CD14-positive monocyte (primary cell): ENCODE results near the gene SIPA1L3. TPM values are rescaled to one million over a fixed set of nuclear protein-coding genes. Genes with fewer than 3 reads are reported as not detected.

ENCODE experiments used
- DNase-seq, 3 donors: peaks; one replicate each; pipeline ENCODE4 v3.0.0-alpha.2; 2011 to 2022
- H2AFZ ChIP-seq: 2 replicates; pipeline ENCODE4 v1.6.0; 2012; ENCODE audit warnings: mild to moderate bottlenecking, low read depth, low read length, inconsistent platforms; ENCODE audit not compliant: insufficient read depth, poor library complexity, severe bottlenecking
- H3K27ac ChIP-seq, 2 donors: 1 replicate in 1 of 2; 2 replicates in 1 of 2; pipeline ENCODE4 v1.5.1; 2012 to 2013; ENCODE audit warnings: low read length in 2 of 2, control low read depth in 1 of 2, inconsistent platforms in 1 of 2, low read depth in 1 of 2, mild to moderate bottlenecking in 1 of 2
- H3K27me3 ChIP-seq, 2 donors: one replicate each; pipeline versions ENCODE4 v1.6.0 to v1.6.1; 2011 to 2013; ENCODE audit warnings: low read length in 2 of 2; ENCODE audit not compliant: control insufficient read depth in 2 of 2, insufficient read depth in 2 of 2
- H3K36me3 ChIP-seq, 2 donors: replicated peaks in 1 of 2; 1 replicate in 1 of 2; 2 replicates in 1 of 2; pipeline versions ENCODE4 v1.5.1 to v1.6.1; 2012 to 2013; ENCODE audit warnings: low read length in 2 of 2, control low read depth in 1 of 2, inconsistent platforms in 1 of 2, mild to moderate bottlenecking in 1 of 2; ENCODE audit not compliant: insufficient read depth in 2 of 2, control insufficient read depth in 1 of 2
- H3K4me1 ChIP-seq, 2 donors: 1 replicate in 1 of 2; 2 replicates in 1 of 2; pipeline versions ENCODE4 v1.5.1 to v1.6.1; 2012 to 2013; ENCODE audit warnings: low read length in 2 of 2, control low read depth in 1 of 2, inconsistent platforms in 1 of 2, mild to moderate bottlenecking in 1 of 2, moderate library complexity in 1 of 2; ENCODE audit not compliant: insufficient read depth in 2 of 2, control insufficient read depth in 1 of 2
- H3K4me2 ChIP-seq: replicated peaks from 2 replicates; pipeline ENCODE3; 2012; ENCODE audit warnings: low read length, moderate library complexity, mild to moderate bottlenecking; ENCODE audit not compliant: poor library complexity, severe bottlenecking; ENCODE audit errors: extremely low read depth
- H3K4me3 ChIP-seq, 3 experiments: fragments of 200-600 bp in 1 of 3; sonication (generic) in 1 of 3; replicated peaks in 1 of 3; 1 replicate in 2 of 3; 2 replicates in 1 of 3; pipeline ENCODE4 v1.5.1; 2011 to 2013; ENCODE audit warnings: low read length in 3 of 3, mild to moderate bottlenecking in 3 of 3, control low read depth in 2 of 3, low read depth in 2 of 3, inconsistent platforms in 1 of 3, moderate library complexity in 1 of 3
- H3K79me2 ChIP-seq: 2 replicates; pipeline ENCODE4 v1.6.0; 2012; ENCODE audit warnings: mild to moderate bottlenecking, control low read depth, inconsistent platforms, low read length, moderate library complexity; ENCODE audit not compliant: insufficient read depth
- H3K9ac ChIP-seq: 2 replicates; pipeline ENCODE4 v1.6.0; 2017; ENCODE audit warnings: low read length, mild to moderate bottlenecking; ENCODE audit not compliant: insufficient read depth, poor library complexity, severe bottlenecking
- H3K9me3 ChIP-seq, 2 donors: replicated peaks in 1 of 2; 1 replicate in 1 of 2; 2 replicates in 1 of 2; pipeline versions ENCODE4 v1.5.1 to v1.6.1; 2012 to 2013; ENCODE audit warnings: low read length in 2 of 2, control low read depth in 1 of 2; ENCODE audit not compliant: control insufficient read depth in 1 of 2, insufficient read depth in 1 of 2
- H4K20me1 ChIP-seq: 2 replicates; pipeline ENCODE4 v1.6.0; 2012; ENCODE audit warnings: mild to moderate bottlenecking, low read length, control low read depth, moderate library complexity; ENCODE audit not compliant: insufficient read depth
- H3K27ac Mint-ChIP-seq, 7 donors: one replicate each; pipeline ENCODE4 v1.8.0; 2020; ENCODE audit warnings: mild to moderate bottlenecking in 7 of 7, mixed read lengths in 7 of 7, moderate library complexity in 6 of 7, inconsistent platforms in 2 of 7
- H3K27me3 Mint-ChIP-seq, 3 donors: one replicate each; pipeline ENCODE4 v1.8.0; 2021 to 2022; ENCODE audit warnings: low read depth in 3 of 3, mild to moderate bottlenecking in 3 of 3, mixed read lengths in 3 of 3, moderate library complexity in 3 of 3, inconsistent platforms in 1 of 3
- H3K36me3 Mint-ChIP-seq, 2 donors: one replicate each; pipeline ENCODE4 v1.8.0; 2020; ENCODE audit warnings: mixed read lengths in 2 of 2, inconsistent platforms in 1 of 2, mild to moderate bottlenecking in 1 of 2
- H3K4me1 Mint-ChIP-seq: one replicate; pipeline ENCODE4 v1.8.0; 2020; ENCODE audit warnings: mild to moderate bottlenecking, mixed read lengths
- H3K4me3 Mint-ChIP-seq, 2 donors: one replicate each; pipeline ENCODE4 v1.8.0; 2020; ENCODE audit warnings: mild to moderate bottlenecking in 2 of 2, mixed read lengths in 2 of 2, moderate library complexity in 1 of 2
- H3K9me3 Mint-ChIP-seq, 7 donors: one replicate each; pipeline ENCODE4 v1.8.0; 2020 to 2022; ENCODE audit warnings: mixed read lengths in 7 of 7, mild to moderate bottlenecking in 6 of 7, moderate library complexity in 6 of 7, inconsistent platforms in 2 of 7
- WGBS: methylation state at CpG from one replicate; pipeline ENCODE4 v1.1.5; 2013; ENCODE audit warnings: missing lambda C conversion rate; ENCODE audit not compliant: insufficient coverage; 5-methylcytosine and 5-hydroxymethylcytosine counted together
- intact Hi-C, 2 donors: fragments of 100-400 bp; cut with micrococcal nuclease; formaldehyde crosslinking; loops; one replicate each; pipeline versions ENCODE4 v1.15.0 to v1.15.1; 2023
- polyA plus RNA-seq, 3 donors: library from polyadenylated mRNA; depleted of rRNA in 1 of 3; unstranded in 2 of 3; stranded (reverse) in 1 of 3; fragments of 300-500 nt in 2 of 3; fragments of >200 nt in 1 of 3; fragmentation: Illumina TruSeq in 2 of 3; gene quantifications; 1 replicate in 2 of 3; 2 replicates in 1 of 3; pipeline ENCODE4 v1.2.3, GENCODE V29; 2012 to 2021
- TF ChIP-seq, protein P1 (sequence below): fragments of 200-600 bp; IDR thresholded peaks from one replicate; pipeline ENCODE4 v1.8.0; 2022; ENCODE audit warnings: antibody characterized with exemption, mild to moderate bottlenecking

SIPA1L3 gene
- polyA plus RNA-seq, 3 donors, result 0.55 to 4.5 (median 0.99) TPM

DNA sequence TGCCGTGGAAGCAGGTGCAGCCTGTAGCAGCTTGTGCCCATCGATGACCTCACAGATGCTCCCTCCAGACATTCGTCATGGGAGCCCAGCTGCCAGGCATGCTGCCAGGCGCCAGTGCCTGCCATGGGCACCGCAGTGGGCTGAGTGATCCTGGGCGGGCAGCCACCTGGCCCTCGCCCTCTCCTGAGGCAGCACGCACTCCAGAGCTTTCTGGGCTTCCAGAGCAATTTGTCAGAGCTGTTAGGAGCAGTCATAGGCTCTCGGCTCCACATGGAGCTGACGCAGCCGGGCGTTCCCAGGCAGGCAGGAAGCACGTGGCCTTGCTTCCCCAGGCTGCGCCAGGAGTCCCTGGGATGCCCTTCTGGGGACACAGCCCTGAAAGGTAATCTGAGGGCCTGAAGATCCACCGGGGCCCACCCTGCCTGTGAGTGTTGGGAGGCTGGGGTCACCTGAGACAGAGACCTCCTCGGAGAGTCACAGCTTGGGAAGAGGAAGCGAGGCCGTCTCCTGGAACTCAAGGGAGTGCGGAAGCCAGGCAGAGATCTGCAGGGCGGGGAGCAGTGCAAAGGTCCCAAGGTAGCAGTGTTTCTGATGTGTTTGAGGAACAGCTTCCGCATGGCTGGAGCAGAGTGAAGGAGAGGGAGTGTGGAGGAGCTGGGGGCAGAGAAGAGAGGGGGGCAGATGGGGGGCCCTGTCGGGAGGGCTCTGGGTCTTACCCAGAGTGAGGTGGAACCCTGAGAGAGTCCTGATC, 266.5 kb downstream of the SIPA1L3 start:
- Histone ChIP-seq H3K27ac (no peak overlapping the region), H3K4me3 (no peak overlapping the region), H3K27me3 (no peaks in the 10 kb centered on the region), H4K20me1 (no peaks in the 10 kb centered on the region), H2AFZ (no peak overlapping the region), H3K9ac (no peak overlapping the region), H3K4me1 (no peaks in the 10 kb centered on the region), H3K79me2 (no peaks in the 10 kb centered on the region), H3K4me2 (no peak overlapping the region), H3K36me3 (peaks cover 0 to 8% of the 10 kb centered on the region in 2 donors), H3K9me3 (no peaks in the 10 kb centered on the region)
- Mint-ChIP-seq H3K27me3 (peaks cover 2 to 3% (median 2%) of the 10 kb centered on the region in 3 donors), H3K36me3 (peaks cover 8 to 10% of the 10 kb centered on the region in 2 donors), H3K9me3 (peaks cover 0 to 2% (median 0%) of the 10 kb centered on the region in 7 donors), H3K4me3 (no peak overlapping the region), H3K4me1 (no peaks in the 10 kb centered on the region), H3K27ac (peak overlapping the region in 2 of 7 donors; percentile 19 to 45)
- no peak for DNase-seq
- intact Hi-C loops, result no loop called here
- 94% methylated on average over 19 of the region's 22 CpGs for WGBS
- TF ChIP-seq, protein P1, sequence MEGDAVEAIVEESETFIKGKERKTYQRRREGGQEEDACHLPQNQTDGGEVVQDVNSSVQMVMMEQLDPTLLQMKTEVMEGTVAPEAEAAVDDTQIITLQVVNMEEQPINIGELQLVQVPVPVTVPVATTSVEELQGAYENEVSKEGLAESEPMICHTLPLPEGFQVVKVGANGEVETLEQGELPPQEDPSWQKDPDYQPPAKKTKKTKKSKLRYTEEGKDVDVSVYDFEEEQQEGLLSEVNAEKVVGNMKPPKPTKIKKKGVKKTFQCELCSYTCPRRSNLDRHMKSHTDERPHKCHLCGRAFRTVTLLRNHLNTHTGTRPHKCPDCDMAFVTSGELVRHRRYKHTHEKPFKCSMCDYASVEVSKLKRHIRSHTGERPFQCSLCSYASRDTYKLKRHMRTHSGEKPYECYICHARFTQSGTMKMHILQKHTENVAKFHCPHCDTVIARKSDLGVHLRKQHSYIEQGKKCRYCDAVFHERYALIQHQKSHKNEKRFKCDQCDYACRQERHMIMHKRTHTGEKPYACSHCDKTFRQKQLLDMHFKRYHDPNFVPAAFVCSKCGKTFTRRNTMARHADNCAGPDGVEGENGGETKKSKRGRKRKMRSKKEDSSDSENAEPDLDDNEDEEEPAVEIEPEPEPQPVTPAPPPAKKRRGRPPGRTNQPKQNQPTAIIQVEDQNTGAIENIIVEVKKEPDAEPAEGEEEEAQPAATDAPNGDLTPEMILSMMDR, result no peak

DNA sequence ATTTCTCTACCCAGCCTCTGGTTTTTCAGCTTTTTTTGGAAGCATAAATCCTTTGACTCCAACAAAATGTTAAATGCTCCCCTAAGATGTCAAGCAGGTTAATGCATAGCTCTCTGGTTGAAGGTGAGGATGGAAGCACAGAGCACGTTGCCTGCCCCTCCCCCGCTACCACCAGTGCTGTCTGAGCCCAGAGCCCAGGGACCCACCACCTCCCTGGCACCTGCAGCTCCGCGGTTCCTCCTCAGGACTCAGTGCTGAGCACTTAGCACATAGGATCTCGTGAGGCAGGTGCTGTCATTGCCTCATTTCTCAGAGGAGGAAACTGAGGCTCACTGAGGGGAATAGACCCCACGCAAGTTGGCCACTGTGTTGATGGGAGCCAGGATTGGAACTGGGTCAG, 268.4 kb downstream of the SIPA1L3 start:
- H3K9ac ChIP-seq, result no peak overlapping the region
- peaks cover 0 to 2% of the 10 kb centered on the region in 2 donors for H3K36me3 ChIP-seq
- H3K79me2 ChIP-seq, result no peaks in the 10 kb centered on the region
- no peak overlapping the region for H3K4me2 ChIP-seq
- H3K4me1 Mint-ChIP-seq, result no peaks in the 10 kb centered on the region
- H3K36me3 Mint-ChIP-seq, result peaks cover 6 to 7% of the 10 kb centered on the region in 2 donors
- H3K4me1 ChIP-seq, result no peaks in the 10 kb centered on the region
- no peaks in the 10 kb centered on the region for H4K20me1 ChIP-seq
- H3K27ac ChIP-seq, result no peak overlapping the region
- H3K27ac Mint-ChIP-seq, result no peak overlapping the region
- no peak overlapping the region for H3K4me3 ChIP-seq
- peaks cover 0 to 16% (median 11%) of the 10 kb centered on the region in 7 donors for H3K9me3 Mint-ChIP-seq
- DNase-seq, result no peak
- intact Hi-C loops, result no loop called here
- H3K9me3 ChIP-seq, result peaks cover 7 to 8% of the 10 kb centered on the region in 2 donors
- no peak overlapping the region for H2AFZ ChIP-seq
- TF ChIP-seq, protein P1, result no peak
- 91% methylated on average over 5 of the region's 6 CpGs for WGBS
- peaks cover 2 to 3% (median 2%) of the 10 kb centered on the region in 3 donors for H3K27me3 Mint-ChIP-seq
- H3K4me3 Mint-ChIP-seq, result no peak overlapping the region
- H3K27me3 ChIP-seq, result no peaks in the 10 kb centered on the region
